ENCODE results near the gene HEPHL1. TPM values are rescaled to one million over a fixed set of nuclear protein-coding genes. Genes with fewer than 3 reads are reported as not detected.

The HEPHL1 gene
- polyA plus RNA-seq, 1 experiment, result not detected

- POLR2A ChIA-PET, result no interaction called here
- Histone ChIP-seq H3K36me3 (ENCODE audit: control insufficient read depth, insufficient read depth, low read length) (no peaks in the 10 kb centered on the region; the same call in 1 of the 2 replicates), H3K4me3 (ENCODE audit: low read depth, low read length) (no peak overlapping the region), H3K27me3 (ENCODE audit: control insufficient read depth, insufficient read depth, low read length) (no peaks in the 10 kb centered on the region)
- no peak for TF ChIP-seq CTCF (IDR thresholded peaks at IDR 0.05; ENCODE audit: insufficient read depth, low read depth, low read length)
- CTCF ChIA-PET, result interaction anchor here (0.6 to 1.2 kb wide), 2 partner anchors 27 to 249 kb away, joined by 3 to 4 read pairs; no protein-coding TSS in a partner anchor
- DNase-seq (ENCODE audit: low read depth), result no peak
These were observed 123.5 kb downstream of the HEPHL1 start for GRCh38 chr11:94144664-94145063.

DNA sequence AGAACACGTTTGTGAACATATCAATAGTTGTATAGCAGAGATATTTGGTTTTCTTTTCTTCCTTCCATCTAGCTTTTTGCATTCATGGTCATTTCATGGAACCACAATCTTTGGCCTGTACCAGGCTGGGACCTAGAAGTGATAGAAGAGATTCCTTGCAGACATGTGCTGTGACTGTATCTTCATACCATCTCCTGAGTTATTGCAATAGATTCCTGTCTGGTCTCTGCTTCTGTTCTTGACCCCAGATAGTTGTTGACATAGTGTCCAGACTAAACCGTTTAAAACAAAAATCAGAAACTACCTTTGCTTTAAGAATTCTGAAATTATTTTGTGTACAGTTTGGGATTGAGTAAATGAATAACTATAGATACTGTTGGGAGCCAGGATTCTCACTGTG, 124.3 kb downstream of the HEPHL1 start:
- ChIA-PET POLR2A (no interaction called here), CTCF (no interaction called here)
- Histone ChIP-seq H3K27me3 (ENCODE audit: control insufficient read depth, insufficient read depth, low read length) (no peaks in the 10 kb centered on the region), H3K4me3 (ENCODE audit: low read depth, low read length) (no peak overlapping the region), H3K36me3 (ENCODE audit: control insufficient read depth, insufficient read depth, low read length) (no peaks in the 10 kb centered on the region; the same call in 1 of the 2 replicates)
- no peak for TF ChIP-seq CTCF (IDR thresholded peaks at IDR 0.05; ENCODE audit: insufficient read depth, low read depth, low read length)
- no peak for DNase-seq (ENCODE audit: low read depth)

DNA sequence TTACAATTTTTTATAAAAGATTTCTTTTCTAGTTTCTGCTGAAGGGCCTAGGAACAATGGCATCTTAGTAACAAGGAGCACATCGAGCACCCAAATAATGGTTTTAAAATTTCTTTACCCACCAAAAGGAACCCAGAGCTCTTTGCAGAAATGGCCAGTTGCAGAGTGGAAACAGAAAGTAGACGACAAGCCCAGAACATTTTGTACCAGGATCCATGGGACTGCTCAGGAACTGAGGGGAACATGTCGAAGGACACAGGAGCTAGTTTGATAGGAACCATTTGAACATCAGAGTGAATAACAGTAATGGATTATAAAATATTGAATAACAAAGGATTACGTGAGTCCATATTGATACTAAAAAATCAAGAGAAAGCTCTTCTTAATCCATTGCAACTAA, 124.8 kb downstream of the HEPHL1 start:
- POLR2A ChIA-PET, result no interaction called here

GRCh38 chr11:94147433-94147845, 126.3 kb downstream of the HEPHL1 start:
- Histone ChIP-seq H3K36me3 (ENCODE audit: control insufficient read depth, insufficient read depth, low read length) (no peaks in the 10 kb centered on the region; the same call in 1 of the 2 replicates), H3K4me3 (ENCODE audit: low read depth, low read length) (no peak overlapping the region), H3K27me3 (ENCODE audit: control insufficient read depth, insufficient read depth, low read length) (no peaks in the 10 kb centered on the region)
- DNase-seq (ENCODE audit: low read depth), result no peak
- TF ChIP-seq CTCF (IDR thresholded peaks at IDR 0.05; ENCODE audit: insufficient read depth, low read depth, low read length), result no peak
- CTCF ChIA-PET, result interaction anchor here (1.0 kb wide), 1 partner anchor 25 kb away, joined by 3 read pairs; no protein-coding TSS in a partner anchor
- POLR2A ChIA-PET, result no interaction called here

More for the DNA sequence above, 124.8 kb downstream of the HEPHL1 start:
- CTCF ChIA-PET, result interaction anchor here (0.7 kb wide), 1 partner anchor 25 kb away, joined by 3 read pairs; no protein-coding TSS in a partner anchor
- TF ChIP-seq CTCF (IDR thresholded peaks at IDR 0.05; ENCODE audit: insufficient read depth, low read depth, low read length), result no peak
- no peaks in the 10 kb centered on the region; the same call in 1 of the 2 replicates for H3K36me3 ChIP-seq (ENCODE audit: control insufficient read depth, insufficient read depth, low read length)
- DNase-seq (ENCODE audit: low read depth), result no peak
- no peak overlapping the region for H3K4me3 ChIP-seq (ENCODE audit: low read depth, low read length)
- no peaks in the 10 kb centered on the region for H3K27me3 ChIP-seq (ENCODE audit: control insufficient read depth, insufficient read depth, low read length)

DNA sequence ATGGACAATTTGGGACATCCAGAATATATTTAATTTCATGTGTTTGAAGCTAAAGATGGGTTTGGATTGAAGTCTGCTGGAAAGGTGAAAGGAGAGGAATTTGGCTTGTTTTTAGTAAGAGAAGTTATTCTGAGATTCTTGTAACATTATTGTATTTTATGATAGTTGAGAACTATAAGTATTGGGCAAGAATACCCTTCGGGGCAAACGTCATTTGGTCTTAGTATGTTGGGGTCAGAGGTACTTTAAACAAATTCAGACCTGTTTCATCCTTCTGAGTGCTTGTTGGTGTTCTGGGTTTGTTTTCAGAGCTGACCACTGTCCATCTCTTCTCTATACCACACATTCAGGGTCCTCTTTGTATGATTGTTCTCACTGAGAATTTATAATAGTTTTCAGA, 127.0 kb downstream of the HEPHL1 start:
- Histone ChIP-seq H3K36me3 (ENCODE audit: control insufficient read depth, insufficient read depth, low read length) (no peaks in the 10 kb centered on the region; the same call in 1 of the 2 replicates), H3K27me3 (ENCODE audit: control insufficient read depth, insufficient read depth, low read length) (no peaks in the 10 kb centered on the region), H3K4me3 (ENCODE audit: low read depth, low read length) (no peak overlapping the region)
- ChIA-PET CTCF (interaction anchor here (0.6 to 1.0 kb wide), 2 partner anchors 24 to 808 kb away, joined by 3 read pairs; no protein-coding TSS in a partner anchor), POLR2A (no interaction called here)
- no peak for TF ChIP-seq CTCF (IDR thresholded peaks at IDR 0.05; ENCODE audit: insufficient read depth, low read depth, low read length)
- DNase-seq (ENCODE audit: low read depth), result no peak

All from BJ (cell line).